HepG2 (cell line): Measurements from ENCODE around the gene LSM11. TPM values are rescaled to one million over a fixed set of nuclear protein-coding genes. Genes with fewer than 3 reads are reported as not detected.
A peak's percentile ranks its signal among the peaks of the same experiment; 100 is the strongest.

Experiments
- ASH2L ChIP-seq: fragments of 300-600, 200-600 bp; sonication (generic); IDR thresholded peaks from 2 replicates; pipeline ENCODE4 v1.7.0; 2017; ENCODE audit warnings: low read depth, mild to moderate bottlenecking, moderate library complexity, mixed read lengths, low read length; ENCODE audit not compliant: insufficient read length
- ATF3 ChIP-seq: sonication (generic); formaldehyde crosslinking; IDR thresholded peaks from 2 replicates; pipeline ENCODE4 v1.4.0; 2020; ENCODE audit warnings: missing genetic modification reagents
- DR1 ChIP-seq: sonication (generic); formaldehyde crosslinking; IDR thresholded peaks from 2 replicates; pipeline ENCODE4 v1.8.0; 2021; ENCODE audit warnings: mild to moderate bottlenecking, missing genetic modification reagents, inconsistent platforms
- FOXJ3 ChIP-seq: sonication (generic); formaldehyde crosslinking; IDR thresholded peaks from 2 replicates; pipeline ENCODE4 v1.4.0; 2020; ENCODE audit warnings: missing genetic modification reagents, mild to moderate bottlenecking, borderline replicate concordance
- IRF2 ChIP-seq: IDR thresholded peaks from 2 replicates; pipeline ENCODE4 v1.6.1; 2018; ENCODE audit warnings: missing genetic modification reagents, missing compliant biosample characterization
- KAT8 ChIP-seq: IDR thresholded peaks from 2 replicates; pipeline ENCODE4 v1.6.1; 2016; ENCODE audit warnings: missing genetic modification reagents, missing compliant biosample characterization
- NFE2L1 ChIP-seq: sonication (generic); formaldehyde crosslinking; IDR thresholded peaks from 2 replicates; pipeline ENCODE4 v1.4.0; 2020; ENCODE audit warnings: missing genetic modification reagents, mild to moderate bottlenecking, borderline replicate concordance
- PLSCR1 ChIP-seq: sonication (generic); formaldehyde crosslinking; IDR thresholded peaks from 2 replicates; pipeline ENCODE4 v1.5.0; 2020; ENCODE audit warnings: missing genetic modification reagents, mild to moderate bottlenecking, borderline replicate concordance
- POLR2A ChIP-seq, 2 experiments: IDR thresholded peaks; 2 replicates each; pipeline ENCODE4 v1.6.1; 2011; ENCODE audit warnings: low read depth in 2 of 2, low read length in 2 of 2, mild to moderate bottlenecking in 1 of 2, moderate library complexity in 1 of 2; ENCODE audit not compliant: insufficient read depth in 1 of 2
- RBM22 ChIP-seq: fragments of 200-400 bp; formaldehyde crosslinking; optimal IDR thresholded peaks from 2 replicates; pipeline ENCODE3; 2017; ENCODE audit warnings: mild to moderate bottlenecking, low read length, moderate library complexity
- TEF ChIP-seq: sonication (generic); formaldehyde crosslinking; IDR thresholded peaks from 2 replicates; pipeline ENCODE4 v1.5.0; 2020; ENCODE audit warnings: missing genetic modification reagents
- ZBTB4 ChIP-seq: sonication (generic); formaldehyde crosslinking; IDR thresholded peaks from 2 replicates; pipeline ENCODE4 v1.4.0; 2020; ENCODE audit warnings: missing genetic modification reagents, mild to moderate bottlenecking, borderline replicate concordance
- ZFP62 ChIP-seq: sonication (generic); formaldehyde crosslinking; IDR thresholded peaks from 2 replicates; pipeline ENCODE4 v1.4.0; 2020; ENCODE audit warnings: missing genetic modification reagents
- ZNF17 ChIP-seq: sonication (generic); formaldehyde crosslinking; IDR thresholded peaks from 2 replicates; pipeline ENCODE4 v1.5.0; 2020; ENCODE audit warnings: mild to moderate bottlenecking, missing genetic modification reagents
- ZNF335 ChIP-seq: sonication (generic); formaldehyde crosslinking; IDR thresholded peaks from 2 replicates; pipeline ENCODE4 v1.4.0; 2020; ENCODE audit warnings: missing genetic modification reagents
- ZNF33A ChIP-seq: sonication (generic); formaldehyde crosslinking; IDR thresholded peaks from 2 replicates; pipeline ENCODE4 v1.5.1; 2020; ENCODE audit warnings: missing genetic modification reagents, mild to moderate bottlenecking, moderate library complexity, borderline replicate concordance
- ZNF343 ChIP-seq: sonication (generic); formaldehyde crosslinking; IDR thresholded peaks from 2 replicates; pipeline ENCODE4 v1.4.0; 2020; ENCODE audit warnings: mild to moderate bottlenecking, missing genetic modification reagents
- ZNF350 ChIP-seq: sonication (generic); formaldehyde crosslinking; IDR thresholded peaks from 2 replicates; pipeline ENCODE4 v1.4.0; 2020; ENCODE audit warnings: mild to moderate bottlenecking, low read depth, missing genetic modification reagents, borderline replicate concordance
- ZNF7 ChIP-seq: IDR thresholded peaks from 2 replicates; pipeline ENCODE4 v1.6.1; 2016; ENCODE audit warnings: missing biosample characterization, missing genetic modification reagents
- polyA plus RNA-seq, 8 experiments: library from polyadenylated mRNA; depleted of rRNA in 3 of 8; stranded (reverse) in 7 of 8; unstranded in 1 of 8; fragments of >200 nt; fragmentation: Illumina TruSeq in 4 of 8; extraction: Trizol in 4 of 8; gene quantifications; 2 replicates each; pipeline versions ENCODE4 v1.2.1 to v1.2.3, GENCODE V29; 2011 to 2016; ENCODE audit warnings: low read depth in 4 of 8, missing spikeins in 1 of 8, mixed read lengths in 1 of 8; ENCODE audit not compliant: insufficient read depth in 1 of 8
- total RNA-seq, 5 experiments: library from RNA; depleted of rRNA; stranded (reverse); fragments of >200 nt; fragmentation: Illumina TruSeq; extraction: Trizol; gene quantifications; 2 replicates each; pipeline ENCODE4 v1.2.3, GENCODE V29; 2016; ENCODE audit warnings: low read depth in 1 of 5

The LSM11 gene
- total and polyA plus RNA-seq, 2 of the 13 experiments (the other 11 are each of a cell fraction or from before 2014, with no cell fraction given) = 4.5 to 7.2 TPM

GRCh38 chr5:157731272-157732129, 12.0 kb upstream of the LSM11 start, which contains the start of gene THG1L (continued):
- TF ChIP-seq IRF2 (0 out of 2 replicates have a peak, but pooled peaks have one; percentile 30), PLSCR1 (CRISPR knock-in tag) (no peak), ZNF350 (CRISPR knock-in tag) (peak; percentile 95), NFE2L1 (peak; percentile 64; the same call in 1 of the 2 replicates), DR1 (CRISPR knock-in tag) (peak; percentile 66), ZNF335 (CRISPR knock-in tag) (peak; percentile 97), ZBTB4 (CRISPR knock-in tag) (peak; percentile 68; the same call in 1 of the 2 replicates), RBM22 (peak; percentile 70), FOXJ3 (CRISPR knock-in tag) (no peak; the same call in 1 of the 2 replicates), ZNF343 (no peak), KAT8 (CRISPR knock-in tag) (peak; percentile 94), POLR2A (IDR thresholded peaks at IDR 0.05; ENCODE audit: insufficient read depth in 1 of 2, low read depth in 2 of 2, low read length in 2 of 2) (peak; percentile 92 to 95), ASH2L (peak; percentile 87), ZNF7 (no peak), ATF3 (CRISPR knock-in tag) (no peak), TEF (CRISPR knock-in tag) (no peak), ZFP62 (no peak), ZNF17 (no peak), ZNF33A (no peak)
